DLD1 (cell line): Measurements from ENCODE around the gene PTPRD.

Experiments used
- in situ Hi-C: cut with HindIII; loops from 2 replicates; pipeline ENCODE4 v1.10.0; 2017; ENCODE audit warnings: low sequenced_read_pairs

PTPRD gene

GRCh38 chr9:8857068-8857925 lies 1755.5 kb downstream of the PTPRD start:
- in situ Hi-C loops, result no loop called here

DNA sequence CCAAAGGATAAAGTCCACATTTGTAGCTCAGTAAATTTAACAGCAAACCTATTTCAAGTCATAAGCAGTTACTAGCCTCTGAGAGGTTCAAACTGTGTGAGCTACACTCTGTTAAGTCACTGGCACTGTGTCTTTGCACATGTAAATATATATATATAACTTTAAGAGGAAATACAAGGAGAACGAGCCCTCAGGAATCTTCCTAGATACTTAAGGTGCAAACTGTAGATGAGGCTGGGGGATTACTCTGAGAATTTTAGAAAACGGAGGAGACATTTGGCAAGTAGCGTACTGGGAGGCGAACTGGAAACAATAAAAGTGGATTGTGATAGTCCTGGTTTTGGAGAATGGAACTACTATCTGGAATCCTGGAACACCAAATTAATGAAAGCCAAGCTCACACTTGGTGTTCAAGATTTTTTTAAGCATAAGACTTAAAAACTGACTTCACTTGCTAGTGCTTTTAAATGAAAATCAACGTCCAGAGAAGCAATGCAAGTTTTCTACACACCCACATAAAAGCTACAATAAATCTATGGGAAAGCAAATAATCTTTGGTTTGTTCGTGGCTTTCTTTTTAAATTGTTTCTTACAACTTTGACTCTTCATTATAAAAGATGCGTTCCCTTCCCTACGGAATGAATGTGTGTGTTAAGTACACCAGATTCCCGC lies 1756.3 kb downstream of the PTPRD start:
- in situ Hi-C loops, result no loop called here

- in situ Hi-C loops, result no loop called here
These were observed 1757.8 kb downstream of the PTPRD start for GRCh38 chr9:8855046-8855445.

GRCh38 chr9:8852301-8852864 lies 1760.4 kb downstream of the PTPRD start:
- in situ Hi-C loops, result no loop called here

- in situ Hi-C loops, result no loop called here
These were observed 1761.9 kb downstream of the PTPRD start for GRCh38 chr9:8850914-8851313.

DNA sequence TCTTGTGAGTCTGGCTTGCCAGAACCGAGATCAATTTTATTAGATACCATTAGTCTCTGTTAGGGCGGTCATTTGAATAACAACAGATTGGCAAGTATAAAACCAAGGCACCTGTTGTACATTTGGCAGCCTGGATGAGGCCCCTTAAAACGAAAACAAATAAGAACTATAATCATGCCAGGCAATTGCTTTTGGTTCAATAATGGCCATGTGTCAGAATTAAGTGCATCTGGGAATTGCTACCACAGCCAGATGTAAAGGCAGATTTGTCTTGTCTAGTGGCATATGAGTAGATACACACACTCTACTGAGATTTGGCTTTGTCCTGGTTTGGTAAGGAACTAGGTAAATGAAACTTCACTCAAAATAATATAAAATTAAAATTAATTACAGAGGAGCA lies 1767.0 kb downstream of the PTPRD start:
- in situ Hi-C loops, result no loop called here

GRCh38 chr9:8845376-8845775 lies 1767.4 kb downstream of the PTPRD start:
- in situ Hi-C loops, result no loop called here

DNA sequence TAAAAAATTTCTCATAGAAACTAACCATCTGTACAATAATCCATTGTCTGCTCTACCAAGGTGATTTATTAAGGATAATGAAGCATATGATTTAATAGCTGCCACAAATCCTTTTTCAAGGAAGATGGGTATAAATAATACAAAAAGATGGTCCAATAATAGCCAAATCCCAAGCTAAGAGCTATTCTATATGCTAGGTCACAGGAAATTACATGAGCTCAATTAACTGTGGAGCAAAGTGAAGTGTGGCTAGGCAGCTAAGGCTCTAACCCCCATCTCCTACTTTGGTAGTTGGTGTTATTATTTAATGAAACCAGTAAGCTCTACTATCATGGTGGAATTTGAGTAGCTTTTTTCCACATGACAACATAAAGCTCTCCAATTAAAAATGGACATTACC lies 1768.3 kb downstream of the PTPRD start:
- in situ Hi-C loops, result no loop called here

DNA sequence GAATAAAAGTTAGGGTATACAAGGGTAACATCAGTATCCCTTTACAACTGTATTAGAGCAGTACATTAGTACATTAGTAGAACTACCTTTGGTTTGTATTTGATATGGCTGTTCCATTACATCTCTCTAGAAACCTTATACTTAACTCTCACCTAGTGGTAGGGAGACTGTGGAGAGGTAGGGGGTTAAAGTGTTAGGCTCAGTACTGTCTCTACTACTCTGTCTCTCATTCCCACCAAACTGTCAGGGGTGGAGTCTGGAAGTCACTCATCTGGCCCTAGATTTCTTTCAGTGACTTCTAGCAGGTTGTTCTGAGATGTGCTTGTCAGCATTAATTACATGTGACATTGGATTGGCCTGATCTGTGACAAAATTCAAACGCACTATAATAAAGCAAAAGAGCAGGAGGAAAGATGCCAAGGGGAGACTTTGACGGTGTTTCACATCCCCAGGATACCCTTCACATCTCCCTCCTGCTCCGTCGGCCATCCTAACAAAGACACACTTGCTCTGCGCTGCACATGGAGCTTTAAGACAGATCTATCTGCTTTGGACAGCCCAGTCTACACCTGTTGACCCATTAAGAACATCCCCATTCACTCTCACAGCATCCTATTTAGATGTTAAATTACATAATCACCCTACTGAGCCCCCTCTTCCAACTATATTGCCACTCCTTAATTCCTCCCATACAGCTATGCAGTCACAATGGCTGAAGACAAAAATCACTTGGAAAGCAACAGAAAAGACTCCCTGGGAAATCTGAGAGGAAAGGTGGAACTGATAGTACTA lies 1770.2 kb downstream of the PTPRD start:
- in situ Hi-C loops, result no loop called here

DNA sequence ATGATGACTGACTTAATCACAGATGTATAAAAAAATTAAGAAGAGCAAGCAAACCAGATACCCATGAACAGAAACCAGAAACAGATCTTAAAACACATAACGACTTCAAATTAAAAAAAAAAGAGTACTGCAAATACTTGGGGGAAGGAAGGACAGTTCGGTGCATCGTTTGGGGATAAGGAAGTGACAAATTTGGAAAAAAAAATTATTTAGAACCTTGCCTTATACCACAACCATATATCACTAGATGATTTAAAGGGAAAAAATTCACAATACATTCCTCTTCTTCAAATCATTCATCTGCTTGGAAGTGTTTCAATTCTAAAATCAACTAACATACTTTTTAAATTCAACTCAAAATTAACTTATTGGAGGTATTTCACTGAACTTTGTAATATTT lies 1774.7 kb downstream of the PTPRD start:
- in situ Hi-C loops, result no loop called here

GRCh38 chr9:8835291-8835690 lies 1777.5 kb downstream of the PTPRD start:
- in situ Hi-C loops, result no loop called here

- in situ Hi-C loops, result no loop called here
These were observed 1779.8 kb downstream of the PTPRD start for GRCh38 chr9:8832955-8833354.

DNA sequence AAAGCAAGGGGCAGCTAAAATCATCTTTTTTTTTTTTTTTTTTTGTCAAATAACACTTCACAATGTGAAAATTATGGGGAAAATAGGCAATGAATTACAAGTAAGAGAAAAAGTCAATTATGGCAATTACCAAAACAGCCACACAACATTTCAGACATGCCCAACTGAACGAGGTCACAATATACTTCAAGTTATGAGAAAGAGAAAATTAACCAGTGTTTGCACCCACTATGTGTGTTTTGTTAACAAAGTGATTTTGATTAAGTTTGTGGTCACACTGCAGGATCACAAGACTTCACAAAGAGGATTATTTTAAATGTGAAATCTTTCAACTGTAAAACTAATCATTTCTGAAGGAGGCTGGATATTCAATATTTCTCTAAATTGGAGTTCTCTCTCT lies 1780.4 kb downstream of the PTPRD start:
- in situ Hi-C loops, result no loop called here

- in situ Hi-C loops, result no loop called here
These were observed 1781.2 kb downstream of the PTPRD start for GRCh38 chr9:8831568-8831967.

- in situ Hi-C loops, result no loop called here
These were observed 1786.5 kb downstream of the PTPRD start for GRCh38 chr9:8826281-8826680.

- in situ Hi-C loops, result no loop called here
These were observed 1787.1 kb downstream of the PTPRD start for GRCh38 chr9:8825585-8826147.

- in situ Hi-C loops, result no loop called here
These were observed 1789.5 kb downstream of the PTPRD start for GRCh38 chr9:8823131-8823895.

DNA sequence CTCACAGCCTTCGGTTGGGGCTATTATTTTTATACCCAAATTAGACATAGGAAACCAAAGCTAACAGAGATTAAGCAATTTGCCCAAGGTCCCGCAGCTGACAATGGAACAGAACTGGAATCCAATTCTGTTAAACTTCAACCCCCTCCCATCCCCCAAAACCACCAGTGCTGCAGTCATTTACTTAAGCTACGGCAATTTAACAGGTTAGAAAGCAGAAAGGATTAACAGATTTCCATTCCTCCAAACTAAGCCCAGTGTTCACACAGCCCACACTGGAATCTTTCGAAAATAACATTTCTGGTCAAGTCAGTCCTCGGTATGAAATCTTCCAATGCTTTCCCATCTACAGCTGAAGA lies 1790.2 kb downstream of the PTPRD start:
- in situ Hi-C loops, result no loop called here

- in situ Hi-C loops, result no loop called here
These were observed 1790.7 kb downstream of the PTPRD start for GRCh38 chr9:8821910-8822666.

DNA sequence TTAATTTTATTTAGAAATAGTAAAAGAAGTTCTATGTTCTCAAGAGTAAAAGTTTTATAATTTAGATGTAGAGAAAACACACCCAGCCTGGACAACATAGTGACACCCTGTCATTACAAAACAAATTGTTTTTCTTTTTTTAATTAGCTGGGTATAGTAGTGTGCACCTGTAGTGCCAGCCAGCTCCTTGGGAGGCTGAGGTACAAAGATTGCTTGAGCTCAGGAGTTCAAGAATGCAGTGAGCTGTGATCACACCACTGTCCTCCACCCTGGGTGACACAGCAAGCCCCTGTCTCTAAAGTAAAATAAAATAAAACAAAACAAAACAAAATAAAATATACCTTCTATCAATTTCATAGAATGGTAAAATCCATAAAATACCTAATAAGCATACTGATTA lies 1795.5 kb downstream of the PTPRD start:
- in situ Hi-C loops, result no loop called here
